Gastroesophageal sphincter (tissue), 3 donors: Measurements from ENCODE around the gene RBBP7.

Experiments used
- EP300 ChIP-seq: sonication (generic); formaldehyde crosslinking; IDR thresholded peaks from one replicate; pipeline ENCODE4 v1.6.1; 2017; ENCODE audit warnings: antibody characterized with exemption, mild to moderate bottlenecking
- TF ChIP-seq, protein P1 (sequence below), 4 experiments: fragments of 200-600 bp in 2 of 4; fragments of 450-650 bp in 2 of 4; sonication (generic) in 1 of 4; IDR thresholded peaks; one replicate each; pipeline ENCODE4 v1.5.1; 2017 to 2019; ENCODE audit warnings: antibody characterized with exemption in 4 of 4, mild to moderate bottlenecking in 2 of 4, moderate library complexity in 2 of 4

DNA sequence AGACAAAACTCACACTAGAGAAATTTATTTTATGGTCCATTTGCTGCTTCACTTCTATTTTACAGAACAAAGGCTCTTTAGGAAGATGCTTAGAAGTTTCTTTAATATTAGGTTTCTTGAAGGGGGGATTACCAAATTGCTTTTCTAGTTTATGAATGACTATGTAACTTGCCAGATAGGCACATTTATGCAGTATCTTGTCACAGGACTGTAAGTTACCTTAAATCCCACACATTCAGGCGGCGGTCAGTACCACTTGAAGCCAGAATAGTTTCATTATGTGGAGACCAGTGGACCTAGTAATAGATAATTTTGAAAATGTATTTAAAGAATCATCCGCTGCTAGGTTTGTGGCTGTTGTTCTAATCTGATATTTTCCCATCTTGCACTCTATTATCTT, 18.3 kb downstream of the RBBP7 start:
- no peak for TF ChIP-seq EP300
- TF ChIP-seq, protein P1, sequence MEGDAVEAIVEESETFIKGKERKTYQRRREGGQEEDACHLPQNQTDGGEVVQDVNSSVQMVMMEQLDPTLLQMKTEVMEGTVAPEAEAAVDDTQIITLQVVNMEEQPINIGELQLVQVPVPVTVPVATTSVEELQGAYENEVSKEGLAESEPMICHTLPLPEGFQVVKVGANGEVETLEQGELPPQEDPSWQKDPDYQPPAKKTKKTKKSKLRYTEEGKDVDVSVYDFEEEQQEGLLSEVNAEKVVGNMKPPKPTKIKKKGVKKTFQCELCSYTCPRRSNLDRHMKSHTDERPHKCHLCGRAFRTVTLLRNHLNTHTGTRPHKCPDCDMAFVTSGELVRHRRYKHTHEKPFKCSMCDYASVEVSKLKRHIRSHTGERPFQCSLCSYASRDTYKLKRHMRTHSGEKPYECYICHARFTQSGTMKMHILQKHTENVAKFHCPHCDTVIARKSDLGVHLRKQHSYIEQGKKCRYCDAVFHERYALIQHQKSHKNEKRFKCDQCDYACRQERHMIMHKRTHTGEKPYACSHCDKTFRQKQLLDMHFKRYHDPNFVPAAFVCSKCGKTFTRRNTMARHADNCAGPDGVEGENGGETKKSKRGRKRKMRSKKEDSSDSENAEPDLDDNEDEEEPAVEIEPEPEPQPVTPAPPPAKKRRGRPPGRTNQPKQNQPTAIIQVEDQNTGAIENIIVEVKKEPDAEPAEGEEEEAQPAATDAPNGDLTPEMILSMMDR (IDR thresholded peaks at IDR 0.05): no peak
